Parathyroid adenoma (tissue), 2 donors: ENCODE measurements around the gene UBAP2.
A peak's percentile ranks its signal among the peaks of the same experiment; 100 is the strongest.

Experiments used
- H2AFZ ChIP-seq: fragments of 300-600 bp; sonication (generic); one replicate; pipeline ENCODE4 v1.7.0; 2017; ENCODE audit warnings: antibody characterized with exemption, mild to moderate bottlenecking
- H3K27ac ChIP-seq: fragments of 300-600 bp; sonication (generic); one replicate; pipeline ENCODE4 v1.7.0; 2017
- H3K27me3 ChIP-seq: fragments of 300-600 bp; sonication (generic); one replicate; pipeline ENCODE4 v1.7.0; 2017; ENCODE audit warnings: low read length; ENCODE audit not compliant: control insufficient read depth, insufficient read depth
- H3K36me3 ChIP-seq: fragments of 300-600 bp; sonication (generic); one replicate; pipeline ENCODE4 v1.7.0; 2017; ENCODE audit warnings: low read length; ENCODE audit not compliant: control insufficient read depth, insufficient read depth
- H3K4me1 ChIP-seq: fragments of 300-600 bp; sonication (generic); one replicate; pipeline ENCODE4 v1.7.0; 2017; ENCODE audit warnings: control low read depth
- H3K4me2 ChIP-seq: fragments of 300-600 bp; sonication (generic); one replicate; pipeline ENCODE4 v1.7.0; 2017; ENCODE audit warnings: low read length
- H3K4me3 ChIP-seq: fragments of 300-600 bp; sonication (generic); one replicate; pipeline ENCODE4 v1.7.0; 2017; ENCODE audit warnings: low read depth, low read length
- H3K79me2 ChIP-seq: fragments of 300-600 bp; sonication (generic); one replicate; pipeline ENCODE4 v1.7.0; 2017; ENCODE audit warnings: control low read depth
- H3K9ac ChIP-seq: fragments of 300-600 bp; sonication (generic); one replicate; pipeline ENCODE4 v1.7.0; 2017; ENCODE audit warnings: mild to moderate bottlenecking
- H3K9me3 ChIP-seq: fragments of 300-600 bp; sonication (generic); one replicate; pipeline ENCODE4 v1.7.0; 2017; ENCODE audit warnings: low read length; ENCODE audit not compliant: control insufficient read depth
- CTCF ChIP-seq: fragments of 300-600 bp; sonication (generic); IDR thresholded peaks from one replicate; pipeline ENCODE4 v1.7.0; 2017; ENCODE audit warnings: antibody characterized with exemption, mild to moderate bottlenecking
- donor health status: primary hyperparathyroidism.

The UBAP2 gene

GRCh38 chr9:33924978-33925797 lies 123.5 kb downstream of the UBAP2 start:
- Histone ChIP-seq H2AFZ (no peak overlapping the region), H3K4me2 (no peak overlapping the region), H3K79me2 (no peaks in the 10 kb centered on the region), H3K4me3 (no peak overlapping the region), H3K9ac (no peak overlapping the region), H3K9me3 (no peaks in the 10 kb centered on the region), H3K4me1 (no peaks in the 10 kb centered on the region), H3K27me3 (no peaks in the 10 kb centered on the region), H3K36me3 (no peaks in the 10 kb centered on the region), H3K27ac (no peak overlapping the region)
- TF ChIP-seq CTCF, result peak; percentile 22

- Histone ChIP-seq H3K79me2 (no peaks in the 10 kb centered on the region), H2AFZ (no peak overlapping the region), H3K4me1 (no peaks in the 10 kb centered on the region), H3K4me3 (no peak overlapping the region), H3K36me3 (no peaks in the 10 kb centered on the region), H3K9ac (no peak overlapping the region), H3K9me3 (no peaks in the 10 kb centered on the region), H3K4me2 (no peak overlapping the region), H3K27ac (no peak overlapping the region), H3K27me3 (no peaks in the 10 kb centered on the region)
- TF ChIP-seq CTCF, result no peak
Observed at GRCh38 chr9:33923998-33924701, 124.5 kb downstream of the UBAP2 start.

GRCh38 chr9:33923079-33923478 lies 125.6 kb downstream of the UBAP2 start:
- no peak overlapping the region for H3K27ac ChIP-seq
- H3K4me1 ChIP-seq, result no peaks in the 10 kb centered on the region
- no peak overlapping the region for H3K4me3 ChIP-seq
- H3K27me3 ChIP-seq, result no peaks in the 10 kb centered on the region
- no peaks in the 10 kb centered on the region for H3K9me3 ChIP-seq
- no peak overlapping the region for H3K9ac ChIP-seq
- no peak overlapping the region for H2AFZ ChIP-seq
- H3K36me3 ChIP-seq, result no peaks in the 10 kb centered on the region
- H3K4me2 ChIP-seq, result no peak overlapping the region
- TF ChIP-seq CTCF, result no peak
- no peaks in the 10 kb centered on the region for H3K79me2 ChIP-seq

GRCh38 chr9:33921967-33922895 lies 126.5 kb downstream of the UBAP2 start:
- H3K36me3 ChIP-seq, result no peaks in the 10 kb centered on the region
- peak; percentile 36 for TF ChIP-seq CTCF

More at GRCh38 chr9:33921967-33922895, 126.5 kb downstream of the UBAP2 start:
- Histone ChIP-seq H3K9ac (no peak overlapping the region), H3K4me2 (no peak overlapping the region), H3K9me3 (no peaks in the 10 kb centered on the region), H3K27ac (no peak overlapping the region), H2AFZ (no peak overlapping the region), H3K27me3 (no peaks in the 10 kb centered on the region), H3K4me1 (no peaks in the 10 kb centered on the region), H3K4me3 (no peak overlapping the region), H3K79me2 (no peaks in the 10 kb centered on the region)
